HL-60/S4 treated with retinoic acid at 250 ng/mL for 4 days and 3 days (cell line): ENCODE measurements around the gene HNRNPA1L2.
"Not testable (repeated sequence)": the region's sequence is repeated elsewhere in the genome, so short reads cannot be mapped to it uniquely, and the experiment has no call there.

Experiments used
- in situ Hi-C: fragments of 300-500 bp; cut with MboI; formaldehyde crosslinking; loops from 2 replicates; pipeline ENCODE4 v1.7.0; 2022; ENCODE audit warnings: low sequenced_read_pairs

The HNRNPA1L2 gene

GRCh38 chr13:52642131-52642530, at the start of gene HNRNPA1L2:
Gene HNRNPA1L2 (plus strand): TSS chr13:52642431. CDS start chr13:52642493, 62 bp downstream.
- in situ Hi-C loops, result no loop called here

DNA sequence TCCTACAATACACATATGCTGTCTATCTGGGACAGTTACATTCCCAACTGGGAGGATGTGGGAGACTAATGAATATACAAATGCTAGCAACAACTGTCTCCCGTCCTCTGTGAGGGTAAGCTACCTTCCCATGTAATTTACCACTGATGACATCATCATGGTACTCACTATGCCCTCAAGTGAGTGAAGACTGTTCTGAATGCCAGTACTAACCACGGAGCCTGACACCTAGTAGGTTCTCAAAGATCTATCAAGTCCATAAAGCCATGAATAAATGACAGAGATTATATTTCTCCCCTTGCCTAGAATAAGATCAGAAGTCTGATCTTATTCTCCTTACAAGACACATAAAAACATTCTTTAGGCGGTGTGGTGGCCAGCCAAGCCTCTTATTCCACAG, 49.1 kb upstream of the HNRNPA1L2 start:
- in situ Hi-C loops, result not testable (repeated sequence)

DNA sequence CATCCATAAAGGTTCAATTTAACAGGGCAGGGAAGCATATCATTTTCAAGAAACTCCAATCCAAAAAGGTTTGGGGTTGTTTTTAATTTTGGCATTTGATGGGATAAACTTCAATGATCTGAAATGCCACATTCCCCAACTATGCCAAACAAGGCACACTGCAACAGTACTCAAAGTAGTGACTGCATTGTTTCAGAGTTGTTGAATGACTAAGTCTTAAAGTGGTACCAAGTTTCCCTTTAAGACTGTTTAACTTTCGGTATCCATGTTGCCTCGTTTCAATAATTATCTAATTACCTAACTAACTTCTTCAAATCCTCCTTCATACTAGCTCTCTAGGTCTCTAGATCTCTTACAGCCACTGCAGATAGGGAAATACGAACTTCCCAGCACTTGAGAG, 48.4 kb upstream of the HNRNPA1L2 start:
- in situ Hi-C loops, result not testable (repeated sequence)

DNA sequence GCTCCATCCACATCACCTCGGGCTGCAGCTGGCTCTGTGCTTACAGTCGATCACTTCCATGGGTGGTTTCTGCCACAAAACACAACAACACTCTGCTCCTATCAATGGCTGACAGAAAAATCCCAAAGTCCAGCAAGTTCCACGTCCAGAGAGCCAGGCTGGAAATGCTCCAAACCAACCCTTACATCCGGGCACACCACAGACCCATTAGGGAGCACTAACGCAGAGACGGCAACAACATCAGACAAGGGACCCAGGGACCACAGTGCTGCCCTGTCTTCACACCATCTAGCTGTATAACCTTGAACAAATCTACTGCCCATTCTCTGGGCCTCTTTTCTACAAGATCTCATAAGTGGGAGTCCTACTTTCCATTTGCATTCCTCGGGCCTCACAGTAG, 47.9 kb upstream of the HNRNPA1L2 start:
- in situ Hi-C loops, result not testable (repeated sequence)

- in situ Hi-C loops, result no loop called here
Observed at GRCh38 chr13:52597676-52598075, 44.6 kb upstream of the HNRNPA1L2 start.

DNA sequence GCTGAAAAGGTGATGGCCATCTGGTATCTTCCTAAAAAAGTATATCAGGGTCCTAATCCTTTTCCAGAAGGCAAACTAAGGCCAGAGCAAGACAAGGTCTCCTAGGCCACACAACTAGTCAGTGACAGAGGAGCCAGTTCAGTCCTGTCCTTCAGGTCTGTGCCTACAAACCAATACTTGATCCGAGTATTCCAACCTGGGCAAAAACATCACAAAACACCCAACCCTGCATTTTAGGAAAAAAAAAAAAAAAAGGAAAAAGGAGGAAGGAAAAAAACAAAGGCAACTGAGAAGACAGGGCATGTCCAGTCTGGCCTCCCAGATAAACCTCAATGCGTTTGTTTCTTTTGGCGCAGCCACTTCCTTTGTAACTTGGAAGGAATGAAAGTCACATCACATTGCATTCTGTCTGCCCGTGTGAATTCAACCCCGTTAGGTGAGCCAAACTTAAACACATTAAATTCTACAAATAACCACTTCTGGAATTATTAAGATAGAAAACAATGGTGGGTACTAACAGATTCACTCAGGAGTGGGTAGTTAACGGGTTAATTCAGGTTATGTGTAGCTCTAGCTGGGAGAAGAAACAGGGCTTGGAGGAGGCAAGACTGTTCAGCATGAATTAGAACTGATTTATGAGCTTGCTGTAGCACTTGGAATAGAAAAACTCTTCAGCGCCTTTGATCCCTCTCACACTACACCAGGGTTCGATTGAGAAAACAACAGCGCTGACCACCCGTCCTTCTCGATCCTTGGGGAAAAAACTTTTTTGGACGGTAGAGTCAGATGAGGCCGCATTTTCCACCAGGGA, 43.0 kb upstream of the HNRNPA1L2 start:
- in situ Hi-C loops, result no loop called here

- in situ Hi-C loops, result no loop called here
Observed at GRCh38 chr13:52599848-52600603, 42.2 kb upstream of the HNRNPA1L2 start.

DNA sequence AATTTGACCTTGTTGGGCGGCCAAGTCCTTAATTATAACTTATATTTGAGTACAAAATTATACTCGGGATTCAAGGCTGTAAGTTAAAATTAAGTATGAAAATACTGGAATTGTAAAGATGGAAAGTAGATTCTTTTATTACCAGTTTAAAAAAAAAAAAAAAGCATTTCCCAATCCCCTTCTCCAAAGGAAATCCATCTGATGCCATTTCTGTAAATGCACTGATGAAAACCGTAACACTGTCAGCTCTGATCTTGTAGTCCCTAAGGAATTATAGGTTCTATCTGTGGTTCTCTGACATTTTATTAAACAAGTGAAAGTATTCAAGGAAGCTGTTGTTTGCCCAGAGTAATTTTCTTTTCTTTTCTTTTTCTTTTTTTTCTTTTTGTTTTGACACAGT, 41.6 kb upstream of the HNRNPA1L2 start:
- in situ Hi-C loops, result no loop called here

DNA sequence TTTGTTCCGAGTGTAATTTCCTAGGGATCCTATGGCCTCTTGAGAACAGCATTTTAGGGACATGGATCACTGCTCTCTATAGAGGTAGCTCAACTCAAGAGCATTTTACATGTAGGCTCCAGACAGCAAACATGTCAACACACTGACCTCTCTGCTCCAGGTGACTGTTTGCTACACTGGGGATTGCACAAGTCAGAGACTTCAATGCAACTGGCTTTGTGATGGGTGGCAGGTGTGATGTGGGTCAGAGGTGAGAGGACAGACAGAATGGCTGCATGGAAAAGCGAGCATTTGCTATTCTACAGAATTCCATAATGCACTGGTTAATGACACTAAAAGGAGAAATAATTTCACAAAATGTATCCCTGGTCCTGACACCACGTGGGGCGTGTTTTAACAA, 38.9 kb upstream of the HNRNPA1L2 start:
- in situ Hi-C loops, result not testable (repeated sequence)

GRCh38 chr13:52606126-52606525, 36.1 kb upstream of the HNRNPA1L2 start:
- in situ Hi-C loops, result not testable (repeated sequence)

DNA sequence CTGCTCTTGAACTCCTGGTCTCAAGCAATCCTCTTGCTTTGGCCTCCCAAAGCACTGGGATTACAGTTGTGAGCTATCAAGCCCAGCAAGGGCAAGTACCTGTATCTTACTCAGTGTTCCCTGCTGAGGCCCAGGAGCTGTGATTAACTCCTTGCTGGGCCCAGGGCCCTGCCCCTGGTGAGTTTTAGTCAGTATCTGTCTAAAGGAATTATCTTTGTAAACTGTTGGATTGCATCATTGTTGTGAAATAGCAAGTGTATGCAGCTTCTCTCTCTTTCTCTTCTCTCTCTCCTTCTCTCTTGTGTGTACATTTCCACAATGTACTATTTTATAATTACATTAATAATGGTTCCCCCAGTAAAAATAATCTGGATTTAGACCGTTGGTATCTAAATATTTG, 35.4 kb upstream of the HNRNPA1L2 start:
- in situ Hi-C loops, result not testable (repeated sequence)

- in situ Hi-C loops, result not testable (repeated sequence)
Observed at GRCh38 chr13:52608184-52608583, 34.0 kb upstream of the HNRNPA1L2 start.

DNA sequence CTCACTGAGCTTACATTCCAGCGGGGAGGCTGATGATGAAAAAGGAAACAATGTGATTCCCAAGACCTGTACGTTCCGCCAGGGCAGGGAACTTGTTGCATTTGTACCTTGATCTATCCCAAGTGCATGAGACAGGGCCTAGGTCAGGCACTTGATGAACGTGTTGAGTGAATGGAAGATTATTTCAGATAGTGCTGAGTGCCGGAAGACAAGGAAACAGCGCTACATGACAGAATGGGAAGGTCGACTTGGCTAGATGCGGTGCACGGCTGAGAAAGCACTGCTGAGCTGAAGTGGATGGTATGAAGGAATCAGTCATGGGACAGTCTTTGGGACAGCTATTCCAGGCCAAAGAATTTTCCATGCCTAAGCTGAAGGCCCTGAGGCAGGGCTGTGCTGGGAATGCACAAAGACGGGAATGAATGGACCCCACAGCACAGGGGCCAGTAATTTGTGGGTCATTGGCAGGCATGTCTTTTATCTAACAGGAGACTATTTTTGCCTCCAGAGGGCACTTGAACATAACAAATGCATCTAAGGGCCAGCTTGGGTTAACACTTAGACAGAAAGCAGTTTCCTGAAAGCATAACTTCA, 33.1 kb upstream of the HNRNPA1L2 start:
- in situ Hi-C loops, result not testable (repeated sequence)

GRCh38 chr13:52610158-52610557, 32.1 kb upstream of the HNRNPA1L2 start:
- in situ Hi-C loops, result not testable (repeated sequence)

- in situ Hi-C loops, result no loop called here
Observed at GRCh38 chr13:52615134-52615801, 27.0 kb upstream of the HNRNPA1L2 start.

GRCh38 chr13:52615812-52616211, 26.4 kb upstream of the HNRNPA1L2 start:
- in situ Hi-C loops, result no loop called here

- in situ Hi-C loops, result no loop called here
Observed at GRCh38 chr13:52617070-52618060, 24.9 kb upstream of the HNRNPA1L2 start.

- in situ Hi-C loops, result not testable (repeated sequence)
Observed at GRCh38 chr13:52631083-52631690, 11.0 kb upstream of the HNRNPA1L2 start.

DNA sequence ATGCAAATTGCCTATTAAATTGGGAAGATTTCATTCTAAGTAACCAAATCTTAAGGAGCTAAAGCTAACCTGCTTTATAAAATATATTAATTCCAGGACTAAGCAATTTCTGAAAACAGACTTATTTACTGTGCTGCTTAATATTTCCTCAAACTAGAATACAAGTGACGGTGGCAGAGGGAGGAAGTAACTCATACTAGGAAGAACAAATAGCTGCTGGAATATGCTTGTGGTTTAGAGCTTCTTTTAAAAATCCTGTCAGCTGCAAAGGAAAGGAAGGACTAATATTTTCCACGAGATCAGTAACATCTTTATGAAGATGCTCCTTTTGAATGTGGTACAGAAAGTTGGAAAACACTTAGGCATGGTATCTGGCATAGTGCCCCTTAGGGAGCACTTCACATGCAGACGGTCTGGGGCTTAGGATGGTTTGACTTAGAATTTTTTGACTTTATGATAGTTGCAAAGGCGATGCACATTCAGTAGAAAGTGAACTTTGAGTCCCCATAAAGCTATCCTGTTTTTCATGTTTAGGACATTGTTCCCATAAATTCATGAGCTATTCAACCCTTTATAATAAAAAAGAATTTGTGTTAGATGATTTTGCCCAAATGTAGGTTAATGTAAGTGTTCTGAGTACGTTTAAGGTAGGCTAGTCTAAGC, 3.4 kb upstream of the HNRNPA1L2 start:
- in situ Hi-C loops, result no loop called here
